ENCODE results near the gene MBOAT2.
A peak's percentile ranks its signal among the peaks of the same experiment; 100 is the strongest.

MBOAT2 gene

DNA sequence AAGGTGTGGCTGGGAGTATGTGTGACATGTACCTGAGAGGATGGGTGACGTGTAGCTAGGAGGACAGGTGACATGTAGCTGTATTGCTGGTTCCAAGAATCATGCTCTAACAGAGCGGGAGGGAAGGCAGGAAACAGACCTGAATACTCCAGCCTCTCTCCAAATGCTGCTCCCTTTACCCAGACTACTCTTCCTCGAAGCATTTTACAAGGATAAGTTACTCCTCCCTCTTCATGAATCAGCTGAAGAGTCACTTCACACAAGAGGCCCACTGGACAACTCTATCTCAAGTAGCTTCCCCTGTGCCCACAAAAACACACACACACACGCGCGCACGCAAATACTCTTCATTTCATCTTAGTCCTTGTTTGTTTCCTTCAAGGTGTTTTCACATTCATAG is 113.5 kb downstream of the MBOAT2 start:
- DNase-seq, result no peak

DNA sequence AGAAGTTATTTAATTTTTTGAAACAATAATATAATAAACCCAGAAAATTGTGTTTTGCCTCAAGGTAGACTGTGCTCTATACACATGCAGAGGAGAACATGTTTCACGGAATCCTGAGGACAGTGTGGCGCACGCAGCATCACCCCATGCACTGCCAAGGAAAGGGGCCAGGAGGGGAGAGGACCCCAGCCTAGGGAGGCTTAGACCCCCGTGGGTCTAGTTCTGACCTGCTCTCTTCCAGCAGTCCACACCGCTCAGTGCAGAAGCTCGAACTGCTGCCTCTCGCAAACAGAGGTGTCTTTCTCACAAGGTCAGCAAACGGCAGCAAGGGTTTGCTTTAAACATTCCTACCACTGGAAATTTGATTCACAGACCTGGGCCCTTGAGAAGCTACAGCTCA is 114.5 kb downstream of the MBOAT2 start:
- no peak for DNase-seq

DNA sequence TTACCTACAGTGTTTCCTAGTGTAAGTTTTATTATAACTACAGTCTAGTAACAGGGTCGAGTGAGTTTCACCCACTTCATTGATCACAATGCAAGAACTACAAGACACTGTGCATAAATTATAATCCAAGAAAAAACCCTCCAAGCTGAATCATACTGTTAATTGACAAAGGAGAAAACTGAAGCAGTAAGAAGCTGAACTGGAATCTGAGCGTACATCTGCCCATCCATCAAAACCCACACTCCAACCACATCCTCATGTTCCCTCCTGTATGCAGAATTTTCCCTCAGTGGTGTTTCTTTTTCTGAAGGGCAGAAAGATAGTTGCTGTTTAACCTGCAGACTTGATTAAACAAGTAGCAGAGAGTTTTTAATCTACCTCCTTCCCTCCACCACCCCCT is 116.6 kb downstream of the MBOAT2 start:
- DNase-seq, result no peak

DNA sequence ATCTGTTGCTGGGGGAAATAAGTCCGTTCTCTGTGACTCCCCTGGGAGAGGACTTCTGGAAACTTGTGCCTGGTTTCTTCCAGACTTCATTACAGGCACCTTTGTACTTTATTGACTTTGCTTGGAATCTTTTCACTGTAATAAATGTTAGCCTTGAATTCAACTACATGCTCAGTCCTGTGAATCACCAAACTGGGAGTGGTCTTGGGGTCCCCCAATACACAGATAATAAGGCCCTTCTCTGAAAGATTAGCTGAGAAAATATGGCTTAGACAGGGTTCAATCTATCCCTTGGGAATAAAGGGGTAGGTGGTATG is 117.3 kb downstream of the MBOAT2 start:
- no peak for DNase-seq

DNA sequence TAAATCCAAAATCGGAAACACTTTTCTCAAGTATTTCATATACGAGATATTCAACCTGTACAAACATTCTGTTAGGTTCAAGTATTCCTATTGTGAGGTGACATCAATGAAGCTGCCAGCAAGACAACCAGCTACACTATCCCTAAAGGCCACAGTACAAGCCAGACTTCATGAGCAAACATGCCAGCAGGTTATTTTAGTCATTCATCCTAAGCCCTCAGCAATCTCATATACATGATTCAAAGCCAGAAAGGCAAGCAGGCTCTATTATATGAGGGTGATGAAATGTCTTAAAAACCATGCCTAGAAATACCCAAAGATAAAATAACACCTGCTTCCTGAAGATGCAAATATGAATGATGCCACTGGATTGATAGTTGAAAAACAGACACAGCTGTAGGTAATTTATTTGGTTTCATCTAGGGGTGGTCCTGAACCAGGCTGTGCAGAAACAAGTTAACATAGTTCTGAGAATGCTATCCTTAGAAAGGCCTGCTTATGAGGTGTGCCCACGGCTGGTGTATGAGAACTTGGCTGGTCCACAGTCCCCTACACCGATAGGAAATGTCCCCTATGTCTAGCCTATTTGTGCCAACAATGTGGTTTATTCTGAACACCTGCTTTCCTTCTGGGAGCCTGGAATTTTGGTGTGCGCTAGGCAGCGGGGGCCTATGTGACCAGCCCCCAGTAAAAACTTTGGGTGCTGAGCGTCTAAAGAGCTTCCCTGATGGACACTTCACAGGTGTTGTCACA is 117.9 kb downstream of the MBOAT2 start:
- no peak for DNase-seq

DNA sequence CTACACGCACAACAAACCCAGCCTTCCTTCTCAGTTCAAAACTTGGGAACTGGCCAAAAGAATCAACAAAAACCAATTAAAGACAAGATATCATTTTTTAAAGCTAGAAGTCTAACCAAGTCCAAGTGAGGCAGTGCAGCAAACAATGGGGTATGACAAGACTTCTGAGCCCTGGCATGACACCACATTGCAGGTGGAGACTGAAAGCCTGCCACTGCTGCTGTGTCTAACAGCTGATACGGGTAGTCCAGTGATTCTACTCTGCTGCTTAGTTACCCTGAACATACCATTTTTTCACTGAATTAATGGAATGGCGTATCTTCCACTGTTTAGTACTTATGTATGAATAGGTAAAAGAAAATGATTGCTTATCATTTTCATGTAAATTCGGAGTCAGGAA is 118.7 kb downstream of the MBOAT2 start:
- no peak for DNase-seq

DNA sequence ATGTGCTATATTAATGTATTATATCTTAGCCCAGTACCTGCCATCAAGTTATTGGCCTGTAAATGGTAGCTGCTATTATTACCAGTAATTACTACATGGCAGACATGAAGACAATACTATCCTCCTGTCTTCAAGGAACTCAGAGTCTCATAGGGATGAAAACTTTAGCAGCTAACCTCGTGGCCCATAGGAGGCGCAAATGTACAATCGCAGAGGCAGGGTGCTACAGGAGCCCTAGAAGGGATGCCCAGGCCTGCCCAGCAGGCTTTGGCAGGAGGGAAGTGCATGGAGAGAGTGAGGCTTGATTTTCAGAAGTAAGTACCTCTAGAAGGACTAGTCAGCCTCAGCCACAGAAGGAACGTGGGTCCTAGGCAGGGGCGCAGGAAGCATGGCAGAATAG is 121.4 kb downstream of the MBOAT2 start:
- DNase-seq, result peak; percentile 24 to 40

DNA sequence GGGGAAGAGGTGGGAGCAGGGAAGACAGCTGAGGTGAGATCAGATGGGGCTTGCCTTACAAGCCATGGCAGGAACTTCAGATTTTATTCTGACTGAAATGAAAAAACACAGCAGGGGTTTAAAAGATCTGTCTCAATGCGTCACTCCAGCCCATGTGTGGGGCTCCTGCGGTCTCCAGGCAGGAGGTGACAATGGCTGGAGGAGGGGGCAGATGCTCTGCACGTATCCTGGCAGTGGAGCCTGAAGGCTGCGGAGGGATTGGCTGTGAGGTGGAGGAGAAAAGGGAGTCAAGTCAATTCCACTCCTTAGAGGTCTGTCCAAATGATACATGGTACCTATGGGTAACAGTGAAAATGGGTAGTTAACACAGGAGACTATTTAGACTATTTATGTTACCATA is 125.6 kb downstream of the MBOAT2 start:
- DNase-seq, result no peak

DNA sequence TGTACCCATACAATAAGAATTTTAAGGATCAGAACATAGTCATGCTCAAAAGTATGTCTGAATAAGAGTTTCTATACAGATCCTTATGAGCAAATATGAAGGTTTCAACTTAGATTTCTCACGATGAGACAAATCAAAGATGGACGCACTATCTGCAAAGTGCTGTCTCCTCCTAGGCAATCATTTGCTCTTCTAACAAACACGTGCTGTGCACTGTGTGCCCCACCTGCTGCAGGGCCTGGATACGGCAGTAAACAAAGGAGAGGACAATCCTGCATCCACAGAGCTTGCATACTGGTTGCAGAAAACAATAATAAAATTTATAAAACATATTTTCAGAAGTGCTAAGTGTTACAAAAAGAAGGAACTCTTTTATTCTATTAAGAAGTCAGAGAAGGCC is 126.2 kb downstream of the MBOAT2 start:
- no peak for DNase-seq

DNA sequence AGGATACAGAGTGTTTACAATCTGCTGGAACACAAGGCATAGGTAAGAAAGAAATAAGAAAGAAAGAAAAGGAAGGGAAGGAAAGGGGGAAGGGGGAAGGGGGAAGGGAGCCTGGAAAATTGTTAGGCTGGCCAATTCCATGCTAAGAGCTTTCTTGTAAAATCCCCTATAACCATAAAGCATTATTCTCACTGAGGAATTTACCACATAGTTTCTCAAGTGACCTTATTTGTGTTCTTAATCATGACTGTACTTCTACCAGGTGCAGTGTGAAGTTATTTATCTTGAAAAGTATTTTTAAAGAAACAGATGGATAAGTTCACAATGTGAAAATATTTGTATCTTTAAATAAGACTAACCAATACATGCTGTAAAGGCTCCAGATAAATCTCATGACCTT is 126.9 kb downstream of the MBOAT2 start:
- no peak for DNase-seq

DNA sequence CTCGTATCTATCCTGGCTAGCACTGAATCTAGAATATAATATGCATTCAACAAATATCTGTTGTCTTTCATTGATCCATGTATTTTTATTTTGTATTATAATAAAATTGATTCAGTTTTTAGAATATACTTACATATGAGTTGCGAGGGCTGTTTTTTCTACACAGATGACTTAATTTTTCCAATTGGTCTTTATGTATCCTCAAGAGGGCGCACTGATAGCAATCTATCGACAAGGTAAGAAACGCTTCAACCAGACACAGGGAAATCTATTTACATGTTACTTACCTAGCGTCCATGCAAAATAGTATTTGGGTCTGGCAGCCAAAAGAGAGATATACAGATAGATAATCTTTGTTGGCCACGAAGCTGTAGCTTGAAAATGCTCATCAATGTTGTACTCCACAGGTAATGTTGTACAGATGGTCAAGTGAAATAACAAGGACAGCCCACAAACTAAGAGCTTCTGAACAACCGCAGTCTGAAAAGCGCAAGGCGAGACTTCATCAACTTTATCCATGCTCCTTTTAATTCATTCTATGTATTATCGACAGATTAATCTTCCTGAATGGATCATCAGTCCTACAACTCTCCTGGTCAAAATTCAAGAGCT is 130.6 kb downstream of the MBOAT2 start:
- DNase-seq, result peak; percentile 29 to 54

DNA sequence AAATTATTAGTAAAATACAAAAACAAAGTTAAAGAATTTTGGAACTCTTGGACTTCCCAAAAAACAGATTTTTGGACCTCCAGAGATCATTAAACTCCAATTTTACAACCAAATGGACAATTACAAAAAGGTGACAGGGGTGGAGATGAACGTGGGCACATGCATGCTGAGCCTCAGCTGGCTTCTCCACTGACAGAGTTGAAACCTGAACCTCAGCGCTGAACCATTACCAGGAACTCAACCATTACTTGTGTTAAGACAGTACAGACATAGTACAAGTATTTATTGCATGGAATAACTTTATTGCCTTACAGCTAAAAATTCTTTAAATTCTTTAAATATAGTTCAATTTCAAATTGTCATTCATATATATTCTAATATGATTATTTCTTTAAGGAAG is 133.0 kb downstream of the MBOAT2 start:
- no peak for DNase-seq

DNA sequence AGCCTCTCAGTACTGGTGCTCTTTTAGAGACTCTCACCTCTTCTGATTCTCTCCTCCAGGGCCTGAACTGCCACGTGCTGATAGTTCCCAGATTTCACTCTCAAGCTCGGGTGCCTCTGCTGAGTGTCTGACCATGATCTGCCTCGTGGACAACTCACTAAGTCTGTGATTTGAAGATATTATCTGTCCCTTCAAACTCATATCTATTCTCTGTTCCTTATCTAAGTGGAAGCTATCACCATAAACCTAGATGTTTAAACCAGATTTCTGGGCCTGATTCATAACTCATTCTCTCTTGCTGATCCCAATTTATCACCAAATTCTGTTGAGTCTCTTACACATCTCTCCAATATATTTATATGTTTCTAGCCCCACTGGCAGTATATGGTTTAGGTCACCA is 136.1 kb downstream of the MBOAT2 start:
- DNase-seq, result no peak

DNA sequence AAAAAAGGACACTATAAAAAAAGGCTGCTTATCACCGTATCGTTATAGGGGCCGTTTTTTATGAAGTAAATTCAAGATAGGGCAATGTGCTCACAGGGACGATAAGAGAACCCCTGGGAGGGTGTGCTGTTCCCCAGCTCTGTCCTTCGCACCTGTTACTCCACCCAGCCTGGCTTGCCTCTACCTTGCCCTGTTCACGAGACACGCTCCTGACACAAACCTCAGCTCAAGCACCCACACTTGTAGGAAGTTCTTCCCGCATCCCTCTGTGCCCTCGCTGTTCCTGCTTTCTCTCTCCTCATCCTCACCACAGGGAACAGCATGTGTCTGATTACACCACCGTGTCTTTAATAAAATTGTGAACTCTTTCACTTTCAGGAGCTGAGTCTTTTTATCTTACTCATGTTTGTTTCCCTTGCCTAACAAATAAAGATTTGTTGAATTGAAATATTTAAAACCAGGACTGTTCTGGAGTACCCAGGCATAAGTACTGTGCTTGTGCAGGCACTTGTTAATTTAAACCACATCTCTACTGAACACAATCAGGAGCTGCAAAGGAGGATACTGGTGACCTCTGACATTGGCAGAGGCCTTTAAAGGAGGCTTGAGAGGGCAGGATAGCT is 140.0 kb downstream of the MBOAT2 start:
- no peak for DNase-seq

DNA sequence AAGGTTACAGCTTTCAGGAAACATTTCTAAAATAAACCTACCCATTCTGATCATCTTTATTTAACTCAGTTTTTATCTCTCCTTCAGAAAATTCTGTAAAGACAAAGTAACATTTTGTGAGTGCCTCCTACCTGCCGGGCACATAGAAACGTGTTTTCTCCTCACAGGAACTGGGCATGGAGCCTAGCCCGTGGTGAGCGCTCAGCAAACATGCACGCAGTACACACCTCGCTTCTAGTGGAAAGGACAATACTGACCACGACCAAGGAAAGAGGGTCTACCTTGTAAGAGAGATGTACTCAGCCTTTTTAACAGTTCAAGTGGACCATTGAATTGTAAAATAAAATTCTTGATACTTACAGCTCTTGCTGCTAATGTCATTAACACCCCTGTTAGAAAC is 141.3 kb downstream of the MBOAT2 start:
- DNase-seq, result no peak

DNA sequence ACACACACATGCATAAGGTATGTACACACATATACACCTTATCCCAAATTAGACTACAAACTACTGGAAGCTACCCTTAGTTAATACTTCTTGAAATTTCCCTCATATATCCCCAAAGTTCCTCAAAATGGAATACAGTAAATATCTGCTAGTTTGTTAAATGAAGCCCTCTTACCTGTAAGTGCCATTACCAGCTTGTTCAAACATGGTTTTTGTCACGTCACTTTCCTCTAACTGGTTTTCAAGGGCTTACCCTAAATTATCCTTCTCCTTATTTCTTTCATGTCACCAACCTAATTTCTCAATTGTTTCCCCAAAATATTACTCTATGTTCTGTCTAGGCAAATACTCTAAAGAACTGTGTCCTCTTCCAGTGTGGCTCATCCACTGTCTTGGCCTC is 141.7 kb downstream of the MBOAT2 start:
- no peak for DNase-seq

DNA sequence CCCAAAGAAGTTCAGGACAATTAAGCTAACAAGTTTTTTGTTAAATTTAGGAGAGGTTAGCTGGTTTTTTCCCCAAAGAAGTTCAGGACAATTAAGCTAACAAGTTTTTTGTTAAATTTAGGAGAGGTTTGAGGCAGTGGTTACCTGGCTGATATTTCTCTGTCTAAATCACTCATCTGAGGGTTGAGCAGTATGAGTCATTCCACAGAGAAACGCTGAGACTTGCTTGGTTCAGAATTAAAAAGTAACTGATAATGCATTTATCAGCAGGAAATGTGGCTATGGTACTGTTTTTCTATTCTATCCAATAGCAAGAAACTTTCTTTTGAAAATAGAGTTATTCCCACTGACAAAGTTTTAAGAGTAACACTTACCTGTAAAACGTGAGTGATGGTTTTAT is 143.2 kb downstream of the MBOAT2 start:
- no peak for DNase-seq

DNA sequence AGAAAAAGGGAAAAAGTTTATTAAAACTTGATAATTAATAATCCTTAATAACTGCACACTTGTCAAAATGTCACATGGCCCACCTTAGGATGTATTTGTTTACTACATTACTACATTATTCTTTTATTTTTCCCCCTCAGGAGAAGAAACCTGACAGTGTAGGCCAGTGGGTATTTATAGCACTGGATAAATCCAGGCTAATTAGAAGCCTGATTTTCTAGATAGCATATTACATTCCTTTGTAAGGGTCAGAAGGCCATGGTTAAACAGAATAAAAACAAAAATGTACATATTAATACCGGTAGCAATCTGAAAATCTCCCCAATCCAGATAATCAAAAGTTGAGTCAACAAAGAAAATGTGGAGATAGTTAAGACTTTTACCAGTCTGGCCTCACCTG is 144.6 kb downstream of the MBOAT2 start:
- DNase-seq, result no peak

DNA sequence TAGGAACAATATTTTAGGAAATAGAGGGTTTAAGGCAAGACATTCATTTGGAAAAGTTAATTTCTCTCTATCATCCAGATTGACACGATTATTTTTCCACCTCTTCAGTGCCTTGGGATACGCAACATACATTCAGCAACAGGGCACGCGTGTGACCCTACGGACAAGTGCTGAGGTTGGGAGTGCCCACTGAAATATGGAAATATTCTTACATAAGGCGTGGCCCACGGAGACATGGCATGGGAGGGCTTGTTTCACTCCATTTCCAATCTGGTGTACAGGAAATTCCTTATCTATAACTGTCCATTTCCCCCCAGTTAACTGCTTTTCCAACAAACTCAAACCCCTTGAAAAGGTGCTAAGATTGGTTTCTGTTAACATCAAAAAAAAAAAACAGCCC is 145.2 kb downstream of the MBOAT2 start:
- no peak for DNase-seq

DNA sequence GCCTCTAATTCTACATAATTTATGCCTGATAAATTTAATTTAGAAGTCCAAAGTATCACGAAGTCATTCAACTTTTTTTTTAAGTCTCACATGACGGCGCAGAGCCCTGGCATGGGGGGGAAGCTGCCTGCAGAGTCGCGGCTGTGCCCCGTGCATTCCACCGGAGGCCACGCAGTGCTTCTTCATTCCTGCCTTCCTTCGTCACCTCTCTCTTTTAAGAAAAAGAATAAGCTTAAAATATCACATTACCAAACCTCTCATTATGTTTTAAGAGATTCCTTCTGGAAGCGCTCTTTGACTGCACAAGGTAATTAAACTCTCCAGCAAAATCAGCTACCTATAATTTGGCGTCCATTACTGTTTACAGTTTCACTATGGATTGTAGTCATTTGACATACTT is 145.8 kb downstream of the MBOAT2 start:
- DNase-seq, result no peak

DNA sequence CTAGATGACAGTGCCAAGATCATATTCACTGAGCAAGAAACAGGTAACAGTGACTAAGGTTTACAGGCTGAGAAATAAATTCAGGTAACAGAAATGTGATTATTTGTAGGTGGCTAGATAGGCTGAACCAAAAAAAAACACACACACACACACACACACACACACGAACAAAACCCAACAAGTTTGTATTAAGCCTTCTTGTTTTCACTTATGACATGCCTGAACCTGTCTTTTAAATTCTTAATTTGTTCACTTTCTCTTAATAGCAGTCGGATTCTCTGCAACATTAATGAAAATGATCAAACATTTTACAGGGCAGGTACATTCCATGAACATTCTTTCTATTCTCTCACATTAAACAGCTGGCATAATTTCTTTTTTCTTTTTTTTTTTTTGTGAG is 147.3 kb downstream of the MBOAT2 start:
- no peak for DNase-seq

DNA sequence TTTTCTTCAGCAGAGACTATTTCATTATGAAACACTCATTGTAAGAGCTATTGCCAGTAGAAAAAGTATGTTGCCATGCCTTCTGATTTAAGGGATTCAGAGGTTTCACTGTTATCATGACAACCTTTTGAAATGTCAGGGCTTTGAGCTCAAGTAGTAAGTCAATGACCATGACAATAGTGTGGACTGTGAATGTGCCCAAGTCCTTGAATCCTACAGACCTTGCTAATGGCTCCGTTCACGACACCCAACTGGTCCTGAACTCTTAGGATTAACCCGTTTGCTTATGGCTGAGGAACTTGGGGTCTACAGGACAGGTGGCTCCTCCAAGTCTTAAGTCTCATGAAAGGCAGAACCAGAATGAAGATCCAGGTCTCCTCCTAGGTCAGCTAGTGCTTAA is 148.5 kb downstream of the MBOAT2 start:
- no peak for DNase-seq

DNA sequence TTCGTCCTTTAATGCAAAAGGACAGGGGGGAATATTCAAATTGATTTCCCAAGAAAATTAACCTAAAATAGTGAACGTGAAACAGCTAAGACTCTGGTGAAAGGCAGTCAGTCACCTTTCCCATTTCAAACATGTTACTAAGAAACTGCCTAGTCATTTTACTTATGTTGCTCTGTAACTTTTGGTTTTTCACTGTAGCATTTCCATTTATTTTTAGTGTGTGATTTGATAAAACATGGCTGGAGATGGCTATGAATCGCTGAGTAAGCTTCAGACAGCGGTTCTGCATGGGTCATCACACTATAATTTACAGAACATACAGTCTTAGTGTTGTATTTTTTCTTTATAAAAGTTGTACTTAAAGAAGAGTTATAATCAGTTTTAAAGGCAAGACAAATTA is 150.1 kb downstream of the MBOAT2 start:
- DNase-seq, result no peak

DNA sequence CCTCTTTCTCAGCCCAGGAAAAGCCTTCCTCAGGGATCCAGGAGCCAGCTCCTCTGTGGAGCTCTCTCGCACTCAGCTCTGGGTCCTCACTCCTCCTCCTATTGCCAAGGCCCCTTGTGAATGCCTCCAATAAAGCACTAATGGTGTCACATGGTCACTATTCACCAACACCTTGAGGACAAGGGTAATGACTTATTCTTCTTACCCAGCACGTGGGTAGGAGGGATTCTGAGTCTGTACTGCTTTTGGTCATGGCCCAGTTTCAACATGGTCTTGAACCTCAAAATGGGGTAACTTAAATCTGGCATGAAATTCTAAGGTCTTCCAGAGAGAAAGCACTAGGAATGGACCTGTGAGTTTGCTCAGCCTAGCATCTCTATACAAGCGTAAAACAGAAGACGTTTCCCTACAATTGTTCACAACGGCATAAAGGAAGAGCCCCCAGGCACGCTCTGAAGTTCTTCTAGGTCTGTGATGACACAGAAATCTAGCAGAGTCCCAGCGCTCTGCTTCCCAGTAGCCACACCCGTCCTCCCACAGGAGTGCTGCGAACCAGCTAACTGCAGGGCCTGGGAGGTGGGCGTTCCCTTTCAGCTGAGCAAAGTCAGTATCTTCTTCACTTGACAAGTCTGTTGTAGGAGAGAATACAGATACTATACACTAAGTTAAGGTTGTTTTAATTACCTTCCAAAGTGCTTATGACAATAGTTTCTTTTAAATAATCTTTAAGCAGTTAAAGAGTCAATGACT is 151.5 kb downstream of the MBOAT2 start:
- DNase-seq, result peak; percentile 29 to 38
